ENCODE measurements around the gene PCGF1.
"Not testable (repeated sequence)": the region's sequence is repeated elsewhere in the genome, so short reads cannot be mapped to it uniquely, and the experiment has no call there.

The PCGF1 gene

GRCh38 chr2:74499267-74499939 lies 8.1 kb downstream of the PCGF1 start, which contains the start of gene LBX2:
TSS of gene LBX2 (minus strand) at chr2:74499603. CDS start at chr2:74499537, 66 bp downstream.
- DNase-seq (ENCODE audit: low spot score) = no peak

- DNase-seq (ENCODE audit: low spot score) = peak; percentile 43
These were observed 8.8 kb downstream of the PCGF1 start for GRCh38 chr2:74498500-74499266.

- DNase-seq (ENCODE audit: low spot score) = peak; percentile 28
These were observed 9.6 kb downstream of the PCGF1 start for GRCh38 chr2:74497777-74498499.

- DNase-seq (ENCODE audit: low spot score) = no peak
These were observed 10.3 kb downstream of the PCGF1 start for GRCh38 chr2:74496997-74497776.

GRCh38 chr2:74495440-74495839 lies 12.1 kb downstream of the PCGF1 start:
- no peak for DNase-seq (ENCODE audit: low spot score)

GRCh38 chr2:74493546-74493945 lies 13.9 kb downstream of the PCGF1 start:
- no peak for DNase-seq (ENCODE audit: low spot score)

GRCh38 chr2:74491648-74492544 lies 15.6 kb downstream of the PCGF1 start:
- no peak for DNase-seq (ENCODE audit: low spot score)

GRCh38 chr2:74489906-74490305 lies 17.6 kb downstream of the PCGF1 start:
- DNase-seq (ENCODE audit: low spot score) = no peak

- DNase-seq (ENCODE audit: low spot score) = no peak
These were observed 18.6 kb downstream of the PCGF1 start for GRCh38 chr2:74488643-74489481.

GRCh38 chr2:74486141-74486540 lies 21.4 kb downstream of the PCGF1 start:
- DNase-seq (ENCODE audit: low spot score) = no peak

- not testable (repeated sequence) for DNase-seq (ENCODE audit: low spot score)
These were observed 23.8 kb downstream of the PCGF1 start for GRCh38 chr2:74483675-74484164.

- DNase-seq (ENCODE audit: low spot score) = peak; percentile 96
These were observed 24.5 kb downstream of the PCGF1 start, which contains the start of the genes CCDC142 and TTC31 for GRCh38 chr2:74482801-74483674. TSS of gene CCDC142 (minus strand) at chr2:74482998. CDS start at chr2:74482837, 161 bp downstream. TSS of gene TTC31 (plus strand) at chr2:74483081. CDS start at chr2:74483096, 15 bp downstream.

GRCh38 chr2:74481961-74482800 lies 25.3 kb downstream of the PCGF1 start:
- peak; percentile 55 for DNase-seq (ENCODE audit: low spot score)

- no peak for DNase-seq (ENCODE audit: low spot score)
These were observed 26.1 kb downstream of the PCGF1 start for GRCh38 chr2:74481431-74481830.

GRCh38 chr2:74474899-74475298 lies 32.6 kb downstream of the PCGF1 start:
- no peak for DNase-seq (ENCODE audit: low spot score)

GRCh38 chr2:74474481-74474880 lies 33.0 kb downstream of the PCGF1 start:
- no peak for DNase-seq (ENCODE audit: low spot score)

- no peak for DNase-seq (ENCODE audit: low spot score)
These were observed 34.6 kb downstream of the PCGF1 start for GRCh38 chr2:74472945-74473258.
